Stimulated activated CD8-positive, alpha-beta memory T cell treated with anti-CD3 and anti-CD28 coated beads, Interleukin-15, amount 100 ng/mL, for 4 hours (primary cell): ENCODE data around the gene FOXN1.
"Not testable (repeated sequence)": the region's sequence is repeated elsewhere in the genome, so short reads cannot be mapped to it uniquely, and the experiment has no call there.

Experiments used
- DNase-seq, 2 donors: peaks; one replicate each; pipeline ENCODE4 v3.0.0-alpha.2; 2020; ENCODE audit warnings: low read depth in 2 of 2

The FOXN1 gene

GRCh38 chr17:28574526-28574925, 68.4 kb downstream of the FOXN1 start:
- no peak for DNase-seq

GRCh38 chr17:28575126-28575795, 69.1 kb downstream of the FOXN1 start:
- DNase-seq, result no peak

GRCh38 chr17:28576016-28576415, 69.9 kb downstream of the FOXN1 start:
- DNase-seq, result not testable (repeated sequence)

GRCh38 chr17:28576758-28577465, 70.8 kb downstream of the FOXN1 start, which contains the start of gene ALDOC:
Gene ALDOC (minus strand): TSS chr17:28576895. CDS start chr17:28575532, 1,363 bp downstream.
- peak; percentile 92 to 94 for DNase-seq

GRCh38 chr17:28577466-28577824, 71.3 kb downstream of the FOXN1 start:
- DNase-seq, result no peak

- no peak for DNase-seq
These were observed 72.4 kb downstream of the FOXN1 start for GRCh38 chr17:28578246-28579195.

- DNase-seq, result no peak
These were observed 73.4 kb downstream of the FOXN1 start for GRCh38 chr17:28579526-28579925.

- no peak for DNase-seq
These were observed 74.8 kb downstream of the FOXN1 start for GRCh38 chr17:28580959-28581358.

GRCh38 chr17:28582513-28582912, 76.4 kb downstream of the FOXN1 start:
- no peak for DNase-seq

GRCh38 chr17:28584434-28584833, 78.3 kb downstream of the FOXN1 start:
- no peak for DNase-seq

GRCh38 chr17:28585851-28586250, 79.7 kb downstream of the FOXN1 start:
- DNase-seq, result no peak
